Activated CD8-positive, alpha-beta T cell treated with anti-CD3 and anti-CD28 coated beads, Interleukin-2, amount 10 ng/mL, durations not matched to agents 7 days and 5 days (primary cell): Measurements from ENCODE around the gene BIRC2. TPM values are rescaled to one million over a fixed set of nuclear protein-coding genes. Genes with fewer than 3 reads are reported as not detected.
"Not testable (repeated sequence)": the region's sequence is repeated elsewhere in the genome, so short reads cannot be mapped to it uniquely, and the experiment has no call there.

ENCODE experiments used
- ATAC-seq: fragments of 150-1000 bp; cut with Tn5 transposase; one replicate; pipeline ENCODE4 v1.10.0; 2021; ENCODE audit warnings: moderate library complexity
- CTCF ChIA-PET: fragments of 350-600 bp; sonication (Branson Sonifier 250); formaldehyde crosslinking; loops from one replicate; lab custom pipeline; 2021; ENCODE audit warnings: antibody characterized with exemption; lab: Charles Lee
- POLR2A ChIA-PET: fragments of 350-600 bp; sonication (Branson Sonifier 250); formaldehyde crosslinking; loops from one replicate; lab custom pipeline; 2021; ENCODE audit warnings: antibody characterized with exemption; lab: Charles Lee
- DNase-seq: peaks from one replicate; pipeline ENCODE4 v3.0.0-alpha.2; 2020
- H3K27ac Mint-ChIP-seq: one replicate; pipeline ENCODE4 v1.8.0; 2021; ENCODE audit warnings: mild to moderate bottlenecking, mixed read lengths
- H3K27me3 Mint-ChIP-seq: one replicate; pipeline ENCODE4 v1.8.0; 2021; ENCODE audit warnings: low read depth, mixed read lengths
- H3K36me3 Mint-ChIP-seq: one replicate; pipeline ENCODE4 v1.8.0; 2021; ENCODE audit warnings: low read depth, mixed read lengths
- H3K4me1 Mint-ChIP-seq: one replicate; pipeline ENCODE4 v1.8.0; 2021; ENCODE audit warnings: low read depth, mixed read lengths
- H3K4me3 Mint-ChIP-seq: one replicate; pipeline ENCODE4 v1.8.0; 2021; ENCODE audit warnings: mild to moderate bottlenecking, mixed read lengths
- H3K9me3 Mint-ChIP-seq: one replicate; pipeline ENCODE4 v1.8.0; 2022; ENCODE audit warnings: mixed read lengths; ENCODE audit not compliant: insufficient read depth
- total RNA-seq, 2 experiments: library from RNA; stranded (reverse); gene quantifications; one replicate each; pipeline ENCODE4 v1.2.3, GENCODE V29; 2021

The BIRC2 gene
- total RNA-seq, 2 experiments from 2014 or later, result 28.3 to 30.4 TPM

GRCh38 chr11:102374633-102375424 lies 27.8 kb downstream of the BIRC2 start:
- H3K27ac Mint-ChIP-seq, H3K27me3 Mint-ChIP-seq, POLR2A ChIA-PET, DNase-seq, H3K9me3 Mint-ChIP-seq, ATAC-seq: not testable (repeated sequence)
- Mint-ChIP-seq H3K4me3 (peak overlapping the region; percentile 22), H3K36me3 (peaks cover 41% of the 10 kb centered on the region), H3K4me1 (peaks cover 18% of the 10 kb centered on the region)
- CTCF ChIA-PET, result interaction anchor here (0.7 to 2.7 kb wide), 6 partner anchors 8 to 238 kb away, joined by 4 to 13 read pairs (median 6); no protein-coding TSS in a partner anchor

GRCh38 chr11:102375720-102376399 lies 28.8 kb downstream of the BIRC2 start:
- no peak for ATAC-seq
- DNase-seq, result no peak
- POLR2A ChIA-PET, result no interaction called here
- Mint-ChIP-seq H3K4me1 (peaks cover 18% of the 10 kb centered on the region), H3K27ac (no peak overlapping the region), H3K36me3 (peaks cover 47% of the 10 kb centered on the region), H3K9me3 (no peaks in the 10 kb centered on the region), H3K4me3 (no peak overlapping the region), H3K27me3 (no peaks in the 10 kb centered on the region)
- CTCF ChIA-PET, result interaction anchor here (0.6 to 2.7 kb wide), 8 partner anchors 8 to 237 kb away, joined by 3 to 13 read pairs (median 5); no protein-coding TSS in a partner anchor

DNA sequence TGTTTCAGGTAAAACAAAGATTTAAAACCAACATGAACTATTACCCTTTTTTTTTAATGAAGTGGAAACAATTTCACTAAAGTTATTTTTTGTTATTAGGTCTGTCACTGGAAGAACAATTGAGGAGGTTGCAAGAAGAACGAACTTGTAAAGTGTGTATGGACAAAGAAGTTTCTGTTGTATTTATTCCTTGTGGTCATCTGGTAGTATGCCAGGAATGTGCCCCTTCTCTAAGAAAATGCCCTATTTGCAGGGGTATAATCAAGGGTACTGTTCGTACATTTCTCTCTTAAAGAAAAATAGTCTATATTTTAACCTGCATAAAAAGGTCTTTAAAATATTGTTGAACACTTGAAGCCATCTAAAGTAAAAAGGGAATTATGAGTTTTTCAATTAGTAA lies 30.9 kb downstream of the BIRC2 start:
- no peaks in the 10 kb centered on the region for H3K9me3 Mint-ChIP-seq
- H3K27me3 Mint-ChIP-seq, result no peaks in the 10 kb centered on the region
- H3K36me3 Mint-ChIP-seq, result peaks cover 46% of the 10 kb centered on the region
- ATAC-seq, result no peak
- POLR2A ChIA-PET, result no interaction called here
- no peak overlapping the region for H3K27ac Mint-ChIP-seq
- no peak for DNase-seq
- CTCF ChIA-PET, result interaction anchor here (0.9 kb wide), 1 partner anchor 36 kb away, joined by 3 read pairs; no protein-coding TSS in a partner anchor
- H3K4me1 Mint-ChIP-seq, result peaks cover 12% of the 10 kb centered on the region
- H3K4me3 Mint-ChIP-seq, result no peak overlapping the region

- no peaks in the 10 kb centered on the region for H3K9me3 Mint-ChIP-seq
- no peak overlapping the region for H3K27ac Mint-ChIP-seq
- ATAC-seq (no peak), DNase-seq (no peak)
- ChIA-PET CTCF (interaction anchor here (0.9 to 1.8 kb wide), 2 partner anchors 12 to 37 kb away, joined by 3 to 8 read pairs; no protein-coding TSS in a partner anchor), POLR2A (no interaction called here)
- H3K4me1 Mint-ChIP-seq, result peaks cover 10% of the 10 kb centered on the region
- peaks cover 44% of the 10 kb centered on the region for H3K36me3 Mint-ChIP-seq
- no peak overlapping the region for H3K4me3 Mint-ChIP-seq
- H3K27me3 Mint-ChIP-seq, result no peaks in the 10 kb centered on the region
These were observed 31.8 kb downstream of the BIRC2 start for GRCh38 chr11:102378818-102379217.

GRCh38 chr11:102382384-102382783 lies 35.4 kb downstream of the BIRC2 start:
- Mint-ChIP-seq H3K27ac (no peak overlapping the region), H3K4me1 (peaks cover 10% of the 10 kb centered on the region), H3K4me3 (no peak overlapping the region), H3K9me3 (no peaks in the 10 kb centered on the region), H3K27me3 (no peaks in the 10 kb centered on the region), H3K36me3 (peaks cover 51% of the 10 kb centered on the region)
- ATAC-seq, result no peak
- ChIA-PET CTCF (interaction anchor here (1.3 to 3.0 kb wide), 4 partner anchors 8 to 40 kb away, joined by 3 to 18 read pairs (median 4); no protein-coding TSS in a partner anchor), POLR2A (no interaction called here)
- DNase-seq, result no peak

GRCh38 chr11:102383839-102384238 lies 36.8 kb downstream of the BIRC2 start:
- POLR2A ChIA-PET, result interaction anchor here (1.2 kb wide), 1 partner anchor 10 kb away, joined by 3 read pairs; no protein-coding TSS in a partner anchor
- peaks cover 10% of the 10 kb centered on the region for H3K4me1 Mint-ChIP-seq

GRCh38 chr11:102384419-102385079 lies 37.5 kb downstream of the BIRC2 start:
- Mint-ChIP-seq H3K27ac (no peak overlapping the region), H3K27me3 (no peaks in the 10 kb centered on the region), H3K4me1 (peaks cover 13% of the 10 kb centered on the region), H3K36me3 (peaks cover 47% of the 10 kb centered on the region), H3K4me3 (no peak overlapping the region), H3K9me3 (no peaks in the 10 kb centered on the region)
- DNase-seq (no peak), ATAC-seq (no peak)
- ChIA-PET CTCF (interaction anchor here (0.6 to 1.9 kb wide), 2 partner anchors 9 to 31 kb away, joined by 3 to 6 read pairs; no protein-coding TSS in a partner anchor), POLR2A (interaction anchor here (1.2 kb wide), 1 partner anchor 9 kb away, joined by 3 read pairs; no protein-coding TSS in a partner anchor)

More at GRCh38 chr11:102383839-102384238, 36.8 kb downstream of the BIRC2 start:
- Mint-ChIP-seq H3K9me3 (no peaks in the 10 kb centered on the region), H3K4me3 (no peak overlapping the region), H3K27me3 (no peaks in the 10 kb centered on the region), H3K36me3 (peaks cover 46% of the 10 kb centered on the region), H3K27ac (no peak overlapping the region)
- no peak for ATAC-seq
- DNase-seq, result no peak
- CTCF ChIA-PET, result interaction anchor here (1.9 kb wide), 1 partner anchor 8 kb away, joined by 6 read pairs; no protein-coding TSS in a partner anchor

- H3K4me1 Mint-ChIP-seq, result peaks cover 14% of the 10 kb centered on the region
- CTCF ChIA-PET, result interaction anchor here (0.6 to 1.0 kb wide), 2 partner anchors 32 to 43 kb away, joined by 3 to 4 read pairs; no protein-coding TSS in a partner anchor
- DNase-seq (no peak), ATAC-seq (no peak)
- no peak overlapping the region for H3K27ac Mint-ChIP-seq
- H3K9me3 Mint-ChIP-seq, result no peaks in the 10 kb centered on the region
- POLR2A ChIA-PET, result interaction anchor here (1.2 kb wide), 1 partner anchor 8 kb away, joined by 3 read pairs; no protein-coding TSS in a partner anchor
- no peak overlapping the region for H3K4me3 Mint-ChIP-seq
- H3K27me3 Mint-ChIP-seq, result no peaks in the 10 kb centered on the region
- H3K36me3 Mint-ChIP-seq, result peaks cover 43% of the 10 kb centered on the region
These were observed 38.3 kb downstream of the BIRC2 start for GRCh38 chr11:102385085-102386007.

DNA sequence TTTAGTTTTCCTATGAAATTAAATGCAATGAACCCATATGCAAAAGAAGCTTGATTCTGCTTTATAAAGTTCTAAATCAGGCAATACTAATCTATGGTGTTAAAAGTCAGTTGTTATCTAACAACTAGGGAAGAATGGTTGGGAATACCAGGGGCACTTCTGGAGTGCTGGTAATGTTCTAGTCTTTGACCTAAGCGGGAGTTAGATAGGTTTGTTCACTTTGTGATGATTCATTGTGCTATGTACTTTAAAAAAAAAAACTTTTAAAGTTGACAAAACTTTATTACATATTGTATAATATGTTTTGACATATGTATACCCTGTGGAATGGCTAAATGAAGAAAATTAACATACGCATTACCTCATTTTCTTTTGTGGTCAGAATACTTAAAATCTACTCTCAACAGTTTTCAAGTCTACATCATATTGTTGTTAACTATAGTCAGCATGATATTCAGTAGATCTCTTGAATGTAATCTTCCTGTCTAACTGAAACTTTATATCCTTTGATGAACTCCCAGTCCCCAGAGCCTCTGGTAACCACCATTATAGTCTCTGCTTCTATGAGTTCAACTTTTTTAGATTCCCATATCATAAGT lies 39.2 kb downstream of the BIRC2 start:
- no peak for DNase-seq
- no peaks in the 10 kb centered on the region for H3K9me3 Mint-ChIP-seq
- peaks cover 18% of the 10 kb centered on the region for H3K4me1 Mint-ChIP-seq
- CTCF ChIA-PET, result interaction anchor here (1.0 kb wide), 1 partner anchor 44 kb away, joined by 4 read pairs; no protein-coding TSS in a partner anchor
- no peak for ATAC-seq
- no peaks in the 10 kb centered on the region for H3K27me3 Mint-ChIP-seq
- peaks cover 38% of the 10 kb centered on the region for H3K36me3 Mint-ChIP-seq
- no peak overlapping the region for H3K4me3 Mint-ChIP-seq
- POLR2A ChIA-PET, result no interaction called here
- H3K27ac Mint-ChIP-seq, result no peak overlapping the region

GRCh38 chr11:102387043-102387781 lies 40.2 kb downstream of the BIRC2 start:
- DNase-seq, result no peak
- H3K4me1 Mint-ChIP-seq, result peaks cover 18% of the 10 kb centered on the region
- peaks cover 38% of the 10 kb centered on the region for H3K36me3 Mint-ChIP-seq
- H3K27me3 Mint-ChIP-seq, result no peaks in the 10 kb centered on the region
- POLR2A ChIA-PET, result interaction anchor here (1.2 kb wide), 1 partner anchor 102 kb away, joined by 3 read pairs; no protein-coding TSS in a partner anchor
- no peak overlapping the region for H3K27ac Mint-ChIP-seq
- no peak for ATAC-seq
- CTCF ChIA-PET, result no interaction called here
- H3K4me3 Mint-ChIP-seq, result no peak overlapping the region
- H3K9me3 Mint-ChIP-seq, result no peaks in the 10 kb centered on the region
